NCI-H2196 (cell line): Measurements from ENCODE around the gene KLK12.

Source experiments
- DNase-seq: peaks from one replicate; lab custom pipeline; 2025; ENCODE audit not compliant: unreplicated experiment; lab: John Stamatoyannopoulos, UW

Gene KLK12

DNA sequence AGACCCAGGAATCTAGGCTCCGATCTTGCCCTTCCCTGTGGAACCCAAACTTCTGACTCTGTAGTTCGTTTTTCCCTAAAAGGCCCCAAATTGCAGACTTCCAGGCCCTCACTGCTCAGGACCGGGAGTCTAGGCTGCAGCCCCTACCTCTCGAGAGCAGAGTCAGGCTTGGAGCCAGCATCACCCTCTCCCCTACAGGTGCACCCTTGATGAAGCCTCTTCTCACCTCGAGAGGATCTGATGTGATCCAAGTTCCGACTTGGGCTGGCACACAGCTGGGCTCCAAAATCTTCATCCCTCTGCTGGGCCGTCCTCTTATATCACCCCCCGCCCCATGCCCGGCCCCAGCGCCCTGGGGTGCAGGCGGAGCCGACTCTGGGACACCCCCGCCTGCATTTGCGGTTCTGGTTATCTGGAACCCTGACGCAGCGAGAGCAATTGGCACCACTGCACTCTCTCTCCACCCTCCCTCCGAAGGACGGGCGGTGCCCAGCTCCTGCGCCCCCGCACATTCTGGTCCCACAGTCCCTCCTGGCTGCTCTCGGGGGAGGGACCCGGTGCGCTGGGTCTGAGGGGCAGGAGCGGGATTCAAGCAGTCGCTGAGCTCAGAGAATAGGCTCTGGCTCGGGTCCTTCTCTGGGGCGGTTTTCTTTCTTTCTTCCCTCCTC lies 51.0 kb downstream of the KLK12 start, which contains the start of gene KLK7:
KLK7 (minus strand) TSS at position 293 of the 668 bp plus-strand sequence. CDS start 1,518 bp downstream, outside the sequence.
- DNase-seq = no peak

GRCh38 chr19:50982186-50982585 lies 52.6 kb downstream of the KLK12 start:
- no peak for DNase-seq

GRCh38 chr19:50981587-50982146 lies 53.1 kb downstream of the KLK12 start:
- DNase-seq = no peak

GRCh38 chr19:50980208-50980607 lies 54.6 kb downstream of the KLK12 start:
- no peak for DNase-seq

DNA sequence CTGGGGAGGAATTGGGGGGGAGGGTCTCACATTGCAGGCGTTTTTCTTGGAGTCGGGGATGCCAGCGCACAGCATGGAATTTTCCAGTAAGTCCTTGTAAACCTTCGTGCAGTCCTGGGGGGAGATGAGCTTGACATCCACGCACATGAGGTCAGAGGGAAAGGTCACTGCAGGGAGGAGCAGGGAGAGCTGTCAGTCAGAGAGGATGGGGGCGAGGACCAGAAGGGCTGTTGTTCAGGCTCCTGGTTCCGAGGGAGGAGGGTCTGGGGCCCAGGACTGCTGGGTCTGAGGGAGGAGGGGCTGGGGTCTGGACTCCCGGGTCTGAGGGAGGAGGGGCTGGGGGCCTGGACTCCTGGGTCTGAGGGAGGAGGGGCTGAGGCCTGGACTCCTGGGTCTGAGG lies 55.0 kb downstream of the KLK12 start:
- no peak for DNase-seq
